ENCODE results near the gene UBASH3B. TPM values are rescaled to one million over a fixed set of nuclear protein-coding genes. Genes with fewer than 3 reads are reported as not detected.

The UBASH3B gene
- total RNA-seq, 2 experiments from 2014 or later: 54.7 to 73.0 TPM

- BruUV-seq (replicated peaks): no TSS peak
- Histone ChIP-seq H3K79me2 (ENCODE audit: insufficient read depth, low read depth, low read length) (no peaks in the 10 kb centered on the region), H3K9me3 (ENCODE audit: low read length) (no peaks in the 10 kb centered on the region), H3K27ac (ENCODE audit: low read depth, low read length, poor library complexity, severe bottlenecking) (no peak overlapping the region), H3K36me3 (ENCODE audit: insufficient read depth, low read length) (no peaks in the 10 kb centered on the region), H3K4me1 (ENCODE audit: insufficient read depth, low read length, poor library complexity, severe bottlenecking) (peaks cover 15% of the 10 kb centered on the region), H3K4me2 (ENCODE audit: low read length) (no peak overlapping the region), H3K9me2 (ENCODE audit: insufficient read depth, low read length) (no peaks in the 10 kb centered on the region), H3K4me3 (ENCODE audit: low read depth, low read length, poor library complexity, severe bottlenecking) (no peak overlapping the region), H4K20me1 (ENCODE audit: insufficient read depth, low read length) (no peaks in the 10 kb centered on the region), H2AFZ (ENCODE audit: low read length) (no peak overlapping the region)
- intact Hi-C loops (cut with micrococcal nuclease; ENCODE audit: unreplicated experiment): no loop called here
- no peak for DNase-seq (ENCODE audit: low spot score)
- ChIA-PET CTCF (ENCODE audit: unreplicated experiment) (no interaction called here), POLR2A (interaction anchor here (0.7 to 1.2 kb wide), 2 partner anchors 11 to 175 kb away, joined by 3 to 7 read pairs; no protein-coding TSS in a partner anchor)
- TF ChIP-seq, protein P1, sequence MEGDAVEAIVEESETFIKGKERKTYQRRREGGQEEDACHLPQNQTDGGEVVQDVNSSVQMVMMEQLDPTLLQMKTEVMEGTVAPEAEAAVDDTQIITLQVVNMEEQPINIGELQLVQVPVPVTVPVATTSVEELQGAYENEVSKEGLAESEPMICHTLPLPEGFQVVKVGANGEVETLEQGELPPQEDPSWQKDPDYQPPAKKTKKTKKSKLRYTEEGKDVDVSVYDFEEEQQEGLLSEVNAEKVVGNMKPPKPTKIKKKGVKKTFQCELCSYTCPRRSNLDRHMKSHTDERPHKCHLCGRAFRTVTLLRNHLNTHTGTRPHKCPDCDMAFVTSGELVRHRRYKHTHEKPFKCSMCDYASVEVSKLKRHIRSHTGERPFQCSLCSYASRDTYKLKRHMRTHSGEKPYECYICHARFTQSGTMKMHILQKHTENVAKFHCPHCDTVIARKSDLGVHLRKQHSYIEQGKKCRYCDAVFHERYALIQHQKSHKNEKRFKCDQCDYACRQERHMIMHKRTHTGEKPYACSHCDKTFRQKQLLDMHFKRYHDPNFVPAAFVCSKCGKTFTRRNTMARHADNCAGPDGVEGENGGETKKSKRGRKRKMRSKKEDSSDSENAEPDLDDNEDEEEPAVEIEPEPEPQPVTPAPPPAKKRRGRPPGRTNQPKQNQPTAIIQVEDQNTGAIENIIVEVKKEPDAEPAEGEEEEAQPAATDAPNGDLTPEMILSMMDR (conservative IDR thresholded peaks at IDR 0.05; ENCODE audit: low read length): no peak
- TF ChIP-seq EZH2phosphoT487 (IDR thresholded peaks at IDR 0.05; ENCODE audit: borderline replicate concordance, low read depth, low read length): no peak
These were observed 194.6 kb downstream of the UBASH3B start for GRCh38 chr11:122850076-122850631.

- no peaks in the 10 kb centered on the region for H3K9me2 ChIP-seq (ENCODE audit: insufficient read depth, low read length)
- no peaks in the 10 kb centered on the region for H3K79me2 ChIP-seq (ENCODE audit: insufficient read depth, low read depth, low read length)
- no peak for TF ChIP-seq EZH2phosphoT487 (IDR thresholded peaks at IDR 0.05; ENCODE audit: borderline replicate concordance, low read depth, low read length)
- TF ChIP-seq, protein P1 (conservative IDR thresholded peaks at IDR 0.05; ENCODE audit: low read length): 0 out of 2 replicates have a peak, but pooled peaks have one; percentile 17
- intact Hi-C loops (cut with micrococcal nuclease; ENCODE audit: unreplicated experiment): no loop called here
- ChIA-PET CTCF (ENCODE audit: unreplicated experiment) (interaction anchor here (0.6 to 2.4 kb wide), 6 partner anchors 9 to 1941 kb away, joined by 3 to 16 read pairs (median 4); no protein-coding TSS in a partner anchor), POLR2A (interaction anchor here (0.6 to 3.2 kb wide), 12 partner anchors 11 to 556 kb away, joined by 3 to 10 read pairs (median 4); no protein-coding TSS in a partner anchor)
- peak overlapping the region; percentile 58 for H3K4me2 ChIP-seq (ENCODE audit: low read length)
- H3K4me3 ChIP-seq (ENCODE audit: low read depth, low read length, poor library complexity, severe bottlenecking): peak overlapping the region; percentile 43
- BruUV-seq (replicated peaks): no TSS peak
- peaks cover 15% of the 10 kb centered on the region for H3K4me1 ChIP-seq (ENCODE audit: insufficient read depth, low read length, poor library complexity, severe bottlenecking)
- no peaks in the 10 kb centered on the region for H3K36me3 ChIP-seq (ENCODE audit: insufficient read depth, low read length)
- H3K9me3 ChIP-seq (ENCODE audit: low read length): no peaks in the 10 kb centered on the region
- no peak overlapping the region for H3K27ac ChIP-seq (ENCODE audit: low read depth, low read length, poor library complexity, severe bottlenecking)
- peak; percentile 65 for DNase-seq (ENCODE audit: low spot score)
- no peaks in the 10 kb centered on the region for H4K20me1 ChIP-seq (ENCODE audit: insufficient read depth, low read length)
- peak overlapping the region; percentile 90 for H2AFZ ChIP-seq (ENCODE audit: low read length)
These were observed 195.9 kb downstream of the UBASH3B start for GRCh38 chr11:122851366-122851966.

Measured in OCI-LY7 (cell line).